ENCODE measurements around the gene CDH23. TPM values are rescaled to one million over a fixed set of nuclear protein-coding genes. Genes with fewer than 3 reads are reported as not detected.

Gene CDH23
- total RNA-seq, 4 donors from 2014 or later: 0.72 to 4.1 (median 2.2) TPM

- no peak overlapping the region for H3K27ac ChIP-seq
- no peak overlapping the region for H3K4me3 ChIP-seq
- H3K4me1 ChIP-seq: peaks cover 24% of the 10 kb centered on the region
- WGBS: 74% methylated on average over 3 of the region's 3 CpGs
- H3K27me3 ChIP-seq: no peaks in the 10 kb centered on the region
- no peaks in the 10 kb centered on the region for H3K36me3 ChIP-seq
- H3K9me3 ChIP-seq: no peaks in the 10 kb centered on the region
- DNase-seq (ENCODE audit: low spot score in 2 of 2): no peak
- TF ChIP-seq POLR2A (IDR thresholded peaks at IDR 0.05) (no peak), EP300 (IDR thresholded peaks at IDR 0.05) (no peak), POLR2AphosphoS5 (IDR thresholded peaks at IDR 0.05) (no peak), CTCF (IDR thresholded peaks at IDR 0.05) (no peak)
Measured at GRCh38 chr10:71478173-71478572, 81.5 kb downstream of the CDH23 start.

GRCh38 chr10:71478813-71479365 lies 82.2 kb downstream of the CDH23 start:
- no peaks in the 10 kb centered on the region for H3K36me3 ChIP-seq

GRCh38 chr10:71479831-71480230 lies 83.1 kb downstream of the CDH23 start:
- Histone ChIP-seq H3K36me3 (no peaks in the 10 kb centered on the region), H3K4me1 (peaks cover 24% of the 10 kb centered on the region), H3K4me3 (no peak overlapping the region), H3K27ac (no peak overlapping the region), H3K27me3 (no peaks in the 10 kb centered on the region), H3K9me3 (no peaks in the 10 kb centered on the region)
- WGBS: 58% methylated on average over 4 of the region's 5 CpGs
- DNase-seq (ENCODE audit: low spot score in 2 of 2): no peak
- TF ChIP-seq POLR2AphosphoS5 (IDR thresholded peaks at IDR 0.05): no peak
- TF ChIP-seq POLR2A (IDR thresholded peaks at IDR 0.05): no peak
- TF ChIP-seq CTCF (IDR thresholded peaks at IDR 0.05): no peak
- TF ChIP-seq EP300 (IDR thresholded peaks at IDR 0.05): no peak

More at GRCh38 chr10:71478813-71479365, 82.2 kb downstream of the CDH23 start:
- no peaks in the 10 kb centered on the region for H3K27me3 ChIP-seq
- DNase-seq (ENCODE audit: low spot score in 2 of 2): no peak
- 71% methylated on average over 5 of the region's 5 CpGs for WGBS
- no peaks in the 10 kb centered on the region for H3K9me3 ChIP-seq
- TF ChIP-seq POLR2A (IDR thresholded peaks at IDR 0.05) (no peak), CTCF (IDR thresholded peaks at IDR 0.05) (no peak), EP300 (IDR thresholded peaks at IDR 0.05) (no peak), POLR2AphosphoS5 (IDR thresholded peaks at IDR 0.05) (no peak)
- H3K27ac ChIP-seq: no peak overlapping the region
- peaks cover 24% of the 10 kb centered on the region for H3K4me1 ChIP-seq
- H3K4me3 ChIP-seq: no peak overlapping the region

- Histone ChIP-seq H3K4me3 (no peak overlapping the region), H3K9me3 (no peaks in the 10 kb centered on the region), H3K36me3 (no peaks in the 10 kb centered on the region), H3K4me1 (peaks cover 17% of the 10 kb centered on the region), H3K27ac (no peak overlapping the region), H3K27me3 (no peaks in the 10 kb centered on the region)
- TF ChIP-seq CTCF (IDR thresholded peaks at IDR 0.05) (no peak), POLR2AphosphoS5 (IDR thresholded peaks at IDR 0.05) (no peak), EP300 (IDR thresholded peaks at IDR 0.05) (no peak), POLR2A (IDR thresholded peaks at IDR 0.05) (no peak)
- WGBS: 88% methylated on average over 5 of the region's 5 CpGs
- no peak for DNase-seq (ENCODE audit: low spot score in 2 of 2)
Measured at GRCh38 chr10:71480662-71481061, 83.9 kb downstream of the CDH23 start.

- no peak for TF ChIP-seq POLR2A (IDR thresholded peaks at IDR 0.05)
- TF ChIP-seq POLR2AphosphoS5 (IDR thresholded peaks at IDR 0.05): no peak
- no peak for TF ChIP-seq EP300 (IDR thresholded peaks at IDR 0.05)
- TF ChIP-seq CTCF (IDR thresholded peaks at IDR 0.05): no peak
- Histone ChIP-seq H3K4me3 (no peak overlapping the region), H3K27me3 (no peaks in the 10 kb centered on the region), H3K36me3 (no peaks in the 10 kb centered on the region), H3K27ac (no peak overlapping the region), H3K9me3 (no peaks in the 10 kb centered on the region), H3K4me1 (peaks cover 5% of the 10 kb centered on the region)
- 89% methylated on average over 11 of the region's 13 CpGs for WGBS
- no peak for DNase-seq (ENCODE audit: low spot score in 2 of 2)
Measured at GRCh38 chr10:71481746-71482410, 85.2 kb downstream of the CDH23 start.

Measured in suprapubic skin (tissue), 4 donors.